HG03135 (cell line): ENCODE results near the gene CMYA5.
"Not testable (repeated sequence)": the region's sequence is repeated elsewhere in the genome, so short reads cannot be mapped to it uniquely, and the experiment has no call there.

Experiments used
- ATAC-seq: cut with Tn5 transposase; IDR thresholded peaks from one replicate; pipeline ENCODE4 v1.9.1; 2021; ENCODE audit warnings: mild to moderate bottlenecking, moderate library complexity; ENCODE audit not compliant: unreplicated experiment

Gene CMYA5

DNA sequence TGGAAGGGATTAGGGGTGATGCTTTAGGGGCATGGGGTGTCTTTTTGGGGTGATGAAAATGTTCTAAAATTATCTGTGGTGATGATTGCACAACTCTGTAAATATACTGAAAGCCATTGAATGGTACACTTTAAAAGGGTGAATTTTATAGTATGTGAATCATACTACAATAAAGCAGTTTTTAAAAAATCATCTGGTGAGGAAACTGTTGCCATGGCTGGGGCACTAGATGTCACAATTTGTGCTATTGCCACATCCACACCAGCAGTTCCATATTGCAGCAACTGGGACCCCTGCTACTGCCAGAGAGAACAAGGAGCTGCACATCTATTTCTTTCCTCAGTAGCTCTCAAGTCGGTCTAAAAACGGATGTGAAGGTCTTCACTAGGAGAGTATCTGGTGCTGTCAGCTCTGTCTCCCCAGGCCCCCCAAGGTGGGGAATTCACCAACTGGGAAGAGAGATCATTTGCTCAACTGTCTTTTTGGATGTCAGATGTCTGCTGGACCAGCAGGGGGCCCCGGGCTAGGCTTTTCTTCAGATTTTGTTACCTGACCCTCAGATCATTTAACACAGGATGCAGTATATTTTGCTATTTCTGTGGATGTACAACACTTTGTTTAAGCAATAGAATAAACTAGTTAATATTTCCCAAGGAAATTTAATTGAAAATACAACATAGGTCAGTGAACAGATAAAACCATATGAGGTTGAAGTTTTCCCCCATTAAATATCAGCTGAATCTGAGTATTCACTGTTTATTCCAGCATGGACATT lies 13.2 kb downstream of the CMYA5 start:
- no peak for ATAC-seq

DNA sequence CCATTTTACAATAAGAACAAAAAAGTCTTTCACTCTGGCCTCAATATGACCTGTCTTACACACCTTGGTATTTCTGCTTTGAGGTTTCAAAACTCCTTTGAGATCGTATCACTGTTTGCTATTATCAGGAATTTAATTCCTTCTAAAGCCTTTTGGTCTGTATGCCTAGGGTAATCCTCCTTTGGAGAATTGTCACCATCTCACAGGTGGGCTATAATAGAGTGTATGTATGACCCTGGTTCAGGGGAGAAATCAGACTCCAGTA lies 13.7 kb downstream of the CMYA5 start:
- ATAC-seq = no peak

DNA sequence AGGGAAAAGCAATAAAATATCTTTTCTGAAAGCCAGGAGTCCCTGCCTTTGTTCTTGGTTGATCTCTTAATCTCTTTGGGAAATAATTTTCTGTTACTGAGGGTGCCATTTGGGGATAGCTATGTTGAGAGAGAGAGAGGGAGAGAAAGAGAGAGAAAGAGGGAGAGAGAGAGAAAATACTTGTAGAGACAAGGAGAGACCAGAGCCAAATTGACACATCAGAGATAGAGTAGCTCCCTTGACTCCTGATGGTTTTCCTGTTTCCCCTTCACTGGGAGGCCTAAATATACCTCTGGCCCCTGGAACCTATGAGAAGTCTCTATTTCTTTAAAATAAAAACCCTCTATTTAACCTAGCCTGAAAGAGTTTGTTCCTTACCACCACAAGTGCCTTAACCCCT lies 14.9 kb downstream of the CMYA5 start:
- ATAC-seq = no peak

DNA sequence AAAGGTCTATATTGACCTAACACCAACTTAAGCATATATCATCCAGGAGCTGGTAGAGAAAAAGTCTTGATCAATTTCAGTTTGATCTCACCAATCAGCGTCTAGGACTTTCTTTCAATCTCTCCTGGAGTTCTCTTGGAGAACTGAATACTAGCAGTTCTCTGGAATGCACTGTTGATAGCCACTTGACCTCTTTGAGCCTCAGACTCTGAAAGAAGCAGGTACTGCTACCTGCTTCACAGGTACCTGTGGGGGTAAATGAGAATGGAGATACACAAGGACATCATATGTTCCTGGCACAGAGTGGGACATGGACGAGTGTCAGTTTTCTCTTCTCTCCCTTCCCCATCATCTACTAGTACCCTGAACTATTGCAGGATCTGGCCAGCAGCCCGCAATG lies 16.0 kb downstream of the CMYA5 start:
- ATAC-seq = no peak

DNA sequence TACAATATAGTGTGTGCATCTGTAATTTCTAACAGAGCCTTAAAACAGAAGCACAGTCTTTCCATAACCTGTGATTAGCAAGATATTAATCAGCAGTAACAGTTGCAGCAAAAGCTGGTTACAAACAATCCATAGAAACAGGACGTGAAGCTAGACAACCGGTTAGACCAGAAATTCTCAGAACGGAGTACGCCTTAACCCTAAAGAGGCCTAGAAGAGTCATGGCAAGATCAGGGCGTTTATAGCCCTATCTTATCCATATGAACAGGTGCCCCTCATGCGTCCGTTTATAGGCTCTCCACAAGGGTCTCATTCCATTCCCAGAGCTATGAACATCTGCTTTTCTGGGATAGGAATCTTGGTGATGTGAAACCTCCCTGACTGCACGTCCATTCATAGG lies 16.7 kb downstream of the CMYA5 start:
- not testable (repeated sequence) for ATAC-seq

DNA sequence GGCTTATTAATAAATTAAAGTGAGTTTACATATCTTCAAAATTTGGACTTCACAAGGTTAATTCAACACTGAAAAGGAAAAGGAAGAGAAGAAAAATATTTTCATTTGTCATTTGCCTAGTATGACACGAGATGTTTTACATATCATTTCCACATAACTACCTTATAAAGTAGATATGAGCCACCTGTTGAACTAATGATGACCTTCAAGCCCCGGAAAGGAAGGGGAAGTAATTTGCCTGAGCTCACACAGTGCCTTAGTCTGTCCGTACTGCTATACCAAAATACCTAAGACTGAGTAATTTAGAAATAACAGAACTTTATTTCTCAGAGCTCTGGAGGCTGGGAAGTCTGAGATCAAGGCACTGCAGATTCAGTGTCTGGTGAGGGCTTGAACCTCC lies 17.9 kb downstream of the CMYA5 start:
- ATAC-seq = no peak

DNA sequence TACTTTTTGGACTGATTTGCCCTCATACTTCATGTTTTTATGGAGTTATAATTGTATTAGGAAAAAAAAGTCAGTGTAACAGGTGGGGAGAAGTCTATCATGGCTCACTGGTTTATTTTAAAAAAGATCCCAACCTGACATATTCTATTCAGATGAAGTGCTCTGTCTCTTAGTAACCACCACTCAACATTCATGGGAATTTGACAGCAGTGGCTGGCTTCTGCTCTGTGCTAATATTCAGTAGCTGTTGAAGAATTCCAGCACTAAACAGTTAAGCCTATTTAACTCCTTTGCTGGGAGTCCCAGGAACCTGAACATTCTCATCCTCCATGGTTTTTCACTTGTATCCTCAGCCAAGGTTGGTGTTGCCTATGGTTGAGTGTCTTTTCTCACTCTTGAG lies 23.1 kb downstream of the CMYA5 start:
- ATAC-seq = no peak

DNA sequence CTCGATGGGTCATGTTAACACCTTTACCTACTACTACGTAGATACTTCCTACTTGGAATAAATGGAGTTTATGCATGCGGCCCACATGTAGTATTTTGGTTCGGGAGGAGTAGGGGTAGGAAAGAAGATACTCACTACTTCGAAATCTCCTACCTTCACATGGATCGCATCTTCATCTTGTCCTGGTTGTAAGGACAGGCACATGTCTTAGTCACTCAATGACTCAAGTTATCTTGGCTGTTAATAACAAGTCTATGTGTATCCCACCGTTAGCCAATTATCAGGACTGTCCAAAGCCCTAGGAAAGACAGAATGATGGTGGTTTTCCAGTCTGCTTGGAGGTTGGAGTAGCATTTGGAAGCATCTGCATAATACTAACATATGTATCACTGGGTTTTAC lies 24.1 kb downstream of the CMYA5 start:
- no peak for ATAC-seq

DNA sequence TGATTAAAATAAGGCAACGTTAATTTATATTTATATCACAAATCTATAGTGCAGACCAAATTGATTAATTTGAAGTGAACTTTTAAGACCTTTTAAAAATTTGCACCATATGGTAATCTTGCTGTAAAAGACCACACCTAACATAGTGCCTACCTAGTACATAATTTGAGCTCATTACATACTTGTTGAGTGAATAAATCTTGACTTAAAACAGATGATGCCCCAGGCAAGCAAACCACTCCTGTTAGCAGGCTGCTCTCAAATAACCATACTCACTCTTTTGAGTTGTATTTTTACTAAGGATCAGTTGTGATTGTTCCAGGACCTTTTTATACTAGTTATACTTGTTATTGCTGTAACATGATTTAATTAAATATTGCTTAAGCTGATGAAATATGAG lies 27.2 kb downstream of the CMYA5 start:
- ATAC-seq = no peak

DNA sequence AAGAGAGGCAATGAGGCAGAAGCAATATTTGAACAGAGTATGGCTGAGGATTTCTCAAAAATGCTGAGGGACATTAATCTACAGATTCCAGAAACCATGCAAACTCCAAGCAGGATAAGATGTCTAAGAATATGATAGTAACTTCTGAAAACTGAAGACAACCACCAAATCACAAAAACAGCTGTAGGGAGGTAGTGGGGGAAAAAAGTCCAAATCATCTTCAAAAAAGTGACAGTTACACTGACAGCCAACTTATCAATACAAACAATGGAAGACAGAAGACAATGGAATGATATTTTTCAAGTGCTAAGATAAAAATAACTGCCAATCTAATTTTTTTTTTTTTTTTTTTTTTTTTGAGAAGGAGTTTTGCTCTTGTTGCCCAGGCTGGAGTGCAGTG lies 30.5 kb downstream of the CMYA5 start:
- no peak for ATAC-seq

DNA sequence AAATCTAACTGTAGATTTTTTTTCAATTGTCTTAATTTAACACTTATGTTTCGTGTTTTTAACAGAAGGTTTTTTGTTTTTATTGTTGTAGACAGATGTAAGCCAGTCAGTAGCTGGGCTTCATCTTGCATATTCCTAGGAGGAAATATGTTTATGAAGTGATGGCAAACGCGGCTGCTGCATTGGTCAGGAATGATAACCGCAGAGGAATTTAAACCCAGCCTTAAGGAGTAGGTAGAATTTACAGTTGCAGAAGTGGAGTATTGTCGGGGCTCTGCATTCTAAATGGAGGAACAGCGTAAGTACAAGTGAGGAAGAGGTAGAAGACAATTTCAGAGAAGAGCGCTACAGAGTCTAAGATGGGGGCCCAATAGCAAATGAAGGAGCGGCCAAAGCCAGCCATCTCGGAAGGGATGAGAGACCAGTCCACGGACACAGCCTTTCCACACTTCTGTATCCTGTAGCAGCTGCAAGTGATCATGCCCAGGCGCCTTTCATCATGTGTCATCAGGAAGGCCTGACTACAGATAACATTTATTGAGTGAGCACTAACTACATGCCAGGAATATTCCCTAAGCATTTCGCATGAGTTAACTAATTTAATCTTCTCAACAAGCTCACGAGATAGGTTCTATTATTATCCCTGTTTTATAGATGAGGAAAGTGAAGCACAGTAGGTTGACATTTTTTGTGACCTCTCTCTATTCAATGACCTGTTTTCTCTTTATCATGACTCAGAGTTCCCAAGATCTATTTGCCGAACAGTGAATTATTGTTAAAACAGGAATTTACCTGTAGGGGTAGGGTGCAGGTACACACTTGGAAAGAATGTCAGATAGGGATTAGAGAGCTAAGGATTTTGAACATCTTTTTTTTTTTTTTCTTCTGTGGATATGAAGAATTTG lies 38.1 kb downstream of the CMYA5 start:
- ATAC-seq = no peak

DNA sequence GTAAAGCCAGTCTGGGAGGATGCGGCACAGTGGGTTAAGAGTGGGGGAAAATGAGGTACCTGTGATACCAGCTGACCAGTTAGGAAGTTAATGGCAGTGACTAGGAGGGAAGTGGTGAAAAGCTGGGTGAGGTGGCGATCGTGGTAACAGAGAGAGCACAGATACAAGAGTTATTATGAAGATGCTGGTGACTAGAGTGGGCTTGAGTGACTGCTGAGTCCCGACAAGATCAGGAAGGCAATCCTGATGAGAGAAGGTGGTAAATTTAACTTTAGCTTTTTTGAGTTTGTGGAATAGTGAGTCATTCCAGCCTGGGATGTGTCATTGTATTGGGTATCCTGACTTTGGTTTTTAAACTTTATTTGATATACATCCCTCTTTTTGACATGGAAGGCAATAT lies 38.8 kb downstream of the CMYA5 start:
- ATAC-seq = no peak

DNA sequence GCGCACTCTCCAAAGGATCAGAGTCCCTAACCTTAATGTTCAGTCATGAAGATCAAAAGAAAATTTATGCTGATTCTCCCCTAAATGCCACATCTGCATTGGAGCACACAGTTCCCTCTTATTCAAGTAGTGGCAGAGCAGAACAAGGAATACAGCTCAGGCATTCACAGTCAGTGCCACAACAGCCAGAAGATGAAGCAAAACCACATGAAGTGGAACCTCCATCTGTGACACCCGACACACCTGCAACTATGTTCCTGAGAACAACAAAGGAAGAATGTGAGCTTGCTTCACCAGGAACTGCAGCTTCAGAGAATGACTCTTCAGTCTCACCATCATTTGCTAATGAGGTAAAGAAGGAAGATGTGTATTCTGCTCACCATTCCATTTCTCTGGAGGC lies 40.0 kb downstream of the CMYA5 start:
- no peak for ATAC-seq

DNA sequence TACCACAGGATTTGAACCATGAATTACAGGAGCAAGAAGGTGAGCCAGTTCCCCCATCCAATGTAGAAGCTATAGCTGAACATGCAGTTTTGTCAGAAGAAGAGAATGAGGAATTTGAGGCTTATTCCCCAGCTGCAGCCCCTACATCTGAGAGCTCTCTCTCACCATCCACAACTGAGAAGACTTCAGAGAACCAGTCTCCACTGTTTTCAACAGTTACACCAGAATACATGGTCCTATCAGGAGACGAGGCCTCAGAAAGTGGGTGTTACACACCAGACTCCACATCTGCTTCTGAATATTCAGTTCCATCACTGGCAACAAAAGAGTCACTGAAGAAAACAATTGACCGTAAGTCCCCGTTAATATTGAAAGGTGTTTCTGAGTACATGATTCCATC lies 40.9 kb downstream of the CMYA5 start:
- ATAC-seq = no peak

DNA sequence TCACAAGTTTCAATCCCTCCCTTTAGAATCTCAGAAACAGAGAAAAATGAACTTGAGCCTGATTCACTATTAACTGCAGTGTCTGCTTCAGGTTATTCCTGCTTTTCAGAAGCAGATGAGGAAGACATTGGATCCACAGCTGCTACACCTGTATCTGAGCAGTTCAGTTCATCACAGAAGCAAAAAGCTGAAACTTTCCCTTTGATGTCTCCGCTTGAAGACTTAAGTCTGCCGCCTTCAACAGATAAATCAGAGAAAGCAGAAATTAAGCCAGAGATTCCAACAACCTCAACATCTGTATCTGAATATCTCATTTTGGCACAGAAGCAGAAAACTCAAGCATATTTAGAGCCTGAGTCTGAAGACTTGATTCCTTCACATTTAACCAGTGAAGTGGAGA lies 42.1 kb downstream of the CMYA5 start:
- ATAC-seq = no peak

DNA sequence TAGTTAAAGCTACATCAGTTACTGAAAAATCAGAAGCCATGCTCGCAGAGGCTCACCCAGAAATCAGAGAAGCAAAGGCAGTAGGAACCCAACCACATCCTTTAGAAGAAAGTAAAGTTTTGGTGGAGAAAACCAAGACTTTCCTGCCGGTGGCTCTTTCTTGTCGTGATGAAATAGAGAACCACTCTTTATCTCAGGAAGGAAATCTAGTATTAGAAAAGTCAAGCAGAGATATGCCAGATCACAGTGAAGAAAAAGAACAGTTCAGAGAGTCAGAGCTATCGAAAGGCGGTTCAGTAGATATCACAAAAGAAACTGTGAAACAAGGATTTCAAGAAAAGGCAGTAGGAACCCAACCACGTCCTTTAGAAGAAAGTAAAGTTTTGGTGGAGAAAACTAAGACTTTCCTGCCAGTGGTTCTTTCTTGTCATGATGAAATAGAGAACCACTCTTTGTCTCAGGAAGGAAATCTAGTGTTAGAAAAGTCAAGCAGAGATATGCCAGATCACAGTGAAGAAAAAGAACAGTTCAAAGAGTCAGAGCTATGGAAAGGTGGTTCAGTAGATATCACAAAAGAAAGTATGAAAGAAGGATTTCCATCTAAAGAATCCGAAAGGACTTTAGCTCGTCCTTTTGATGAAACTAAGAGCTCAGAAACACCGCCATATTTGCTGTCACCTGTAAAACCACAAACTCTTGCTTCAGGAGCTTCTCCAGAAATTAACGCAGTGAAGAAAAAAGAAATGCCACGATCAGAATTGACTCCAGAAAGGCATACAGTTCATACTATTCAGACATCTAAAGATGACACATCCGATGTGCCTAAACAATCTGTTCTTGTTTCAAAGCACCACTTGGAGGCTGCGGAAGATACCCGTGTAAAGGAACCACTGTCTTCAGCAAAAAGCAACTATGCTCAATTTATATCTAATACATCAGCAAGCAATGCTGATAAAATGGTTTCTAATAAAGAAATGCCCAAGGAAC lies 47.2 kb downstream of the CMYA5 start:
- ATAC-seq = no peak

DNA sequence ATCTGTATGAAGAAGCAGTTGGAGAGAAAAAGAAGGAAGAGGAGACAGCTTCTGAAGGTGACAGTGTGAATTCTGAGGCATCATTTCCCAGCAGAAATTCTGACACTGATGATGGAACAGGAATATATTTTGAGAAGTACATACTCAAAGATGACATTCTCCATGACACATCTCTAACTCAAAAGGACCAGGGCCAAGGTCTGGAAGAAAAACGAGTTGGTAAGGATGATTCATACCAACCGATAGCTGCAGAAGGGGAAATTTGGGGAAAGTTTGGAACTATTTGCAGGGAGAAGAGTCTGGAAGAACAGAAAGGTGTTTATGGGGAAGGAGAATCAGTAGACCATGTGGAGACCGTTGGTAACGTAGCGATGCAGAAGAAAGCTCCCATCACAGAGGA lies 48.7 kb downstream of the CMYA5 start:
- no peak for ATAC-seq

DNA sequence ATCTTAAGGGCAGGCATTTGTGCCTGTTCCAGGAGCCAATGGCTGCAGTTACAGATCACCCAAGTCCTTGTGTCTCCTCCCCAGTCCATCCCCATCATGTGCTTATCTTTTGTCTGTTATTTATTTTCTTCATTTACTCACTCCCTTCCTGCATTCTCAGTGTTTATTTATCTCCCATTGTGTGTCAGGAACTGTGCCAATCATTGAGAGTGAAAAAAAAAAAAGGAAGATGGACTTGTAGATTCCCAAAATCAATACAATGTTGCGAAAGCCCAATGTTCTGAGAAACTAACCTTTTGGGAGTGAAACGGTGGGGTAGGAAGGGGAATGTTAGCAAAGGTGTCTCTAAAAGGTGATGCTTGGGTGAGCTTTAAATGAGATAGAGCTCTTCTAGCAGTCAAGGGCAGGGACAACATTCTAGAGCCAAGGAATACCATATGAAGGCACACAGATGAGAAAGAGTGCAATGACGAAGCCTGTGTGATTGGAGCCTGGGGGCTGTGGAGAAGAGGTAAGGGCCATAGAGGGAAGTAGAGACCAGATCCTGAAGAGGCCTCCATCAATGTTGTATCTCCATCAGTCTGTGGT lies 53.0 kb downstream of the CMYA5 start:
- ATAC-seq = no peak

DNA sequence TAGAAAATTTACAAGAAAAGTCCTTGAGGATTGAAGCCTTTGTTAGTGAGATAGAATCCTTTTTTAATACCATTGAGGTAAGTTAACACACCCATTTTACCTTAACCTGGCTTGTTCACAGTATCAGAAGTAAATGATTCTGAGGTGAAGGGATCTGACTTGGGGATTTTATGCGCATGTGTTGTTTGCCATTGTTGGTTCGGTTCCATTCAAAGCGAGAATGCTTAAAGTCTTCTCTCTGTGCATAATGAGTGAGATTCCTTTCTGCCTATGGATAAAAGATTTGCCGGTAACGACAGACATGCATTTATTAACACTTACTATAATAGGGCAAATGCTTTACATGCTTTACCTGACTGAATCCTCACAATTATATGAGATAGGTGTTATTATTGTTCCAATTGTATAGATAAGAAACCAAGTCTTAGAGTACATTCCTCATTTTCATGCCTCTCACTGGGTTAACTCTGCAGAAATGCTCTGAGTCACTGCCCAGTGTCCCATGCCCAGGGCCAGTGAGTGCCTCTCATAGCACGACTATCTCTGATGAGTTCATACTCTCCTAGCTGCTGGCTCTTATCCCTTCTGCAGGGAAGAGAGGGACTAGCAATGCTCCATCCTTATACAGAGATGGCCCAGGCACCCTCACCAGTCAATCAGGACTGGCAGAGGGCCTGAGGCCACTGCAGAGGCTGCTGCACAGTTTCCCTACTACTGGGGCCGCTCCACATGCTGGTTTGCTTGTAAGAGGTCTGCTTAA lies 54.4 kb downstream of the CMYA5 start:
- no peak for ATAC-seq

DNA sequence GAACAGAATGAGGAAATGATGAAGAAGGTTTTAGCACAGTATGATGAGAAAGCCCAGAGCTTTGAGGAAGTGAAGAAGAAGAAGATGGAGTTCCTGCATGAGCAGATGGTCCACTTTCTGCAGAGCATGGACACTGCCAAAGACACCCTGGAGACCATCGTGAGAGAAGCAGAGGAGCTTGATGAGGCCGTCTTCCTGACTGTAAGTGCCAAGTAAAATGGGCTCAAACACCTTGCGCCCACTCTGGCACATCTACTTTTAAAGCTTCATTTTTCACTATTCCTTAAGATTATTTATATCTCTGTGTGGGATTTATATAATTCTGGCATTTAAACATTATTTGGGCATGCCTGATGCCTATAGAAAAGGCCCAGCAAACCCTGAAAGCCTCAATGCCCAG lies 55.6 kb downstream of the CMYA5 start:
- no peak for ATAC-seq
